Measurements from ENCODE around the gene OTOF. TPM values are rescaled to one million over a fixed set of nuclear protein-coding genes. Genes with fewer than 3 reads are reported as not detected.

OTOF gene
- total and polyA plus RNA-seq, 2 of the 4 experiments (the other 2 are of a cell fraction), result 0.03 TPM; not detected in 1

GRCh38 chr2:26480566-26481423, 2.9 kb upstream of the OTOF start:
- no peak overlapping the region for H4K5ac ChIP-seq (ENCODE audit: low read depth, low read length)
- 66% methylated on average over 10 of the region's 18 CpGs; no CpG with 5 or more reads in 1 of the 2 experiments for WGBS, 2 experiments (ENCODE audit: extremely low coverage in 2 of 2, insufficient read length in 1 of 2)
- CTCF ChIA-PET, result no interaction called here

More at GRCh38 chr2:26480566-26481423, 2.9 kb upstream of the OTOF start:
- Histone ChIP-seq H2BK20ac (ENCODE audit: low read depth, low read length) (no peak overlapping the region), H3K23ac (ENCODE audit: low read depth, low read length) (no peak overlapping the region), H3K56ac (ENCODE audit: extremely low read depth, insufficient read depth, low read length) (no peak overlapping the region), H4K8ac (ENCODE audit: low read depth in 2 of 2, low read length in 2 of 2) (no peak overlapping the region), H2AK9ac (replicated peaks; ENCODE audit: low read depth, low read length, poor library complexity) (no peak overlapping the region), H3K9me3 (ENCODE audit: control insufficient read depth, insufficient read depth, low read length) (no peaks in the 10 kb centered on the region), H3K4me2 (ENCODE audit: low read depth, low read length) (no peak overlapping the region), H3K14ac (replicated peaks; ENCODE audit: low read depth, low read length) (no peak overlapping the region), H3K79me1 (ENCODE audit: low read depth in 1 of 2, low read length in 2 of 2) (no peaks in the 10 kb centered on the region), H2AK5ac (ENCODE audit: low read depth, low read length) (no peak overlapping the region), H3K18ac (ENCODE audit: low read depth, low read length) (no peak overlapping the region), H4K20me1 (ENCODE audit: insufficient read depth, low read length) (no peaks in the 10 kb centered on the region), H3K4me3 (ENCODE audit: insufficient read depth, low read depth, low read length) (no peak overlapping the region), H2BK5ac (ENCODE audit: low read depth, low read length, poor library complexity, severe bottlenecking) (no peak overlapping the region), H2BK120ac (ENCODE audit: low read depth, low read length) (no peak overlapping the region), H3K4me1 (ENCODE audit: control insufficient read depth, insufficient read depth, low read length) (no peaks in the 10 kb centered on the region), H2BK15ac (ENCODE audit: low read depth, low read length) (no peak overlapping the region), H3K27me3 (ENCODE audit: control insufficient read depth, insufficient read depth, low read length) (peaks cover 18% of the 10 kb centered on the region; the same call in 1 of the 2 replicates), H3K9ac (ENCODE audit: low read depth, low read length) (no peak overlapping the region), H2AFZ (replicated peaks; ENCODE audit: low read length, poor library complexity) (no peak overlapping the region), H4K91ac (ENCODE audit: insufficient read depth, low read depth, low read length) (no peak overlapping the region), H3K27ac (ENCODE audit: insufficient read depth, low read length) (no peak overlapping the region), H3K36me3 (ENCODE audit: control insufficient read depth, insufficient read depth, low read length) (no peaks in the 10 kb centered on the region), H3K4ac (ENCODE audit: low read depth, low read length) (no peak overlapping the region), H3K9me1 (ENCODE audit: insufficient read depth, low read length) (peaks cover 6% of the 10 kb centered on the region)
- no TSS peak for BruUV-seq (replicated peaks)
- dilution Hi-C loops (cut with HindIII; ENCODE audit: low sequenced_read_pairs, unreplicated experiment), result no loop called here
- intact Hi-C loops (cut with micrococcal nuclease), result loop anchor here (5.0 kb wide), 1 partner anchor 237 kb away; no protein-coding TSS in a partner anchor
- in situ Hi-C loops (cut with MboI; ENCODE audit: low sequenced_read_pairs), result no loop called here
- DNase-seq (no peak), ATAC-seq (ENCODE audit: low read depth) (no peak)
- POLR2A ChIA-PET (ENCODE audit: unreplicated experiment), result no interaction called here
- TF ChIP-seq ELK1 (IDR thresholded peaks at IDR 0.05; ENCODE audit: borderline replicate concordance, low read depth, low read length), result no peak
- no peak for TF ChIP-seq CHD1 (IDR thresholded peaks at IDR 0.05; ENCODE audit: low read depth, low read length)
